Neuron (in vitro differentiated cells): ENCODE measurements around the gene KRTAP19-8.

Experiments used
- H2AFZ ChIP-seq: one replicate; pipeline ENCODE4 v1.6.1; 2013; ENCODE audit warnings: low read depth, mild to moderate bottlenecking, inconsistent platforms, low read length, moderate library complexity
- H3K27me3 ChIP-seq: one replicate; pipeline ENCODE4 v1.6.1; 2013; ENCODE audit warnings: low read length; ENCODE audit not compliant: insufficient read depth
- H3K36me3 ChIP-seq: one replicate; pipeline ENCODE4 v1.6.1; 2013; ENCODE audit warnings: low read length; ENCODE audit not compliant: insufficient read depth
- H3K4me1 ChIP-seq: one replicate; pipeline ENCODE4 v1.6.1; 2013; ENCODE audit warnings: low read length; ENCODE audit not compliant: insufficient read depth
- H3K4me3 ChIP-seq: 2 replicates; pipeline ENCODE4 v1.5.1; 2013; ENCODE audit warnings: mild to moderate bottlenecking, low read length, moderate library complexity
- H3K9me3 ChIP-seq: one replicate; pipeline ENCODE4 v1.6.1; 2013; ENCODE audit warnings: low read length

Gene KRTAP19-8

DNA sequence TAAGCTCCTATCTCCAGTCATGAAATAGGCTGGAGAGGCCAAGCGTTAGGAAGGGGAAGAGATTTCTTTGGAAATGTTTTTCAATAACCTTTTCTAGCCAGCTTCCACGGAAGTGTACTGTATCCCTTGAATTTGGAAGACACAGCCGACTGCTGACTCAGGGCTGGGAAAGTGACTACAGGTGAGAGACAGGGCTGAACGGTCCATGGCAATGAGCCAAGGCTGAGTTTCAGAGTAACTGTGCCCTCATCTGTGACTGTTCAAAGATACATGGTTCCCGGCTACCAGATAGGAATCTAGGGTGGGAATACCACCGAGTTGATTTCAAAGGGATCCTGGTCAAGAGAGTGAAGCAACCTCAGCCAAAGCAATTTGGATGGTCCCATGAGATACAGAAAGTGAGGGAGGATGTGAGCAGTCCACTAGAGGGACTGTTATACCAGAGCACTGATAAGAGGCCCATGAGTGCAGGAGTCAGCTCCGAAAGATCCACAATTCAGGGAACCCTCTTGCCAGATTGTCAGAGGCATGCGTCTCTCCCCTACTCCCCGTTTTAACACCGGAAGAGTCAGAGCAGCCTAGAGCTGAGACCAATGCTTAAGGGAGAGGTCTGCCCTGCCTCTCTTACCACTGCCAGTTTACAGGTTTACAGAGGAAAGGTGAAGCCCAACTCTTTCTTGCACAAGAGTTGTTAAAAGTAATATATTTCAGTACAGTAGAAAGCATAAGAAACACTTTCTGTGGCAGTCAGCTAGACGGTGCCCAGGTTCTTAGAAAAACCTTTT is 3.2 kb upstream of the KRTAP19-8 start:
- Histone ChIP-seq H3K4me3 (no peak overlapping the region), H2AFZ (no peak overlapping the region), H3K27me3 (no peaks in the 10 kb centered on the region), H3K4me1 (no peaks in the 10 kb centered on the region), H3K36me3 (no peaks in the 10 kb centered on the region), H3K9me3 (no peaks in the 10 kb centered on the region)

DNA sequence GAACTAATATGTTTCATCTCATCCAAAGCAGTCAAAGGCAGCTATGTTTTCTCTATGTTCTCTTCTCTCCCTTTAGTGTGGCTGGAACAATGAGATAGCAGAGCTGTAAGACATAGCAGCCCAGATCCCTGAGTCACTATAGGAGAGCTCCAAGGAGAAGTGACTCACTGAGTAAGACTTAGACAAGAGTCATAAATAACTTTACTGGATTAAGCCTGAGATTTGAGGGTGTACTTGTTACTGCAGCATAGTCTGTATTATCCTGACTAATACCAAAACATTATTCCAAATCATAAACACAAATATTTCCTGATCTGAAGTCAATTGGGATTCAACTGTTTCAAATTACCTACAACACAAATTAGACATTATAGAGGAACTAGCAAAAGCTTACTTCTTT is 3.9 kb downstream of the KRTAP19-8 start:
- Histone ChIP-seq H3K27me3 (no peaks in the 10 kb centered on the region), H3K4me1 (no peaks in the 10 kb centered on the region), H3K36me3 (no peaks in the 10 kb centered on the region), H2AFZ (no peak overlapping the region), H3K4me3 (no peak overlapping the region), H3K9me3 (no peaks in the 10 kb centered on the region)

DNA sequence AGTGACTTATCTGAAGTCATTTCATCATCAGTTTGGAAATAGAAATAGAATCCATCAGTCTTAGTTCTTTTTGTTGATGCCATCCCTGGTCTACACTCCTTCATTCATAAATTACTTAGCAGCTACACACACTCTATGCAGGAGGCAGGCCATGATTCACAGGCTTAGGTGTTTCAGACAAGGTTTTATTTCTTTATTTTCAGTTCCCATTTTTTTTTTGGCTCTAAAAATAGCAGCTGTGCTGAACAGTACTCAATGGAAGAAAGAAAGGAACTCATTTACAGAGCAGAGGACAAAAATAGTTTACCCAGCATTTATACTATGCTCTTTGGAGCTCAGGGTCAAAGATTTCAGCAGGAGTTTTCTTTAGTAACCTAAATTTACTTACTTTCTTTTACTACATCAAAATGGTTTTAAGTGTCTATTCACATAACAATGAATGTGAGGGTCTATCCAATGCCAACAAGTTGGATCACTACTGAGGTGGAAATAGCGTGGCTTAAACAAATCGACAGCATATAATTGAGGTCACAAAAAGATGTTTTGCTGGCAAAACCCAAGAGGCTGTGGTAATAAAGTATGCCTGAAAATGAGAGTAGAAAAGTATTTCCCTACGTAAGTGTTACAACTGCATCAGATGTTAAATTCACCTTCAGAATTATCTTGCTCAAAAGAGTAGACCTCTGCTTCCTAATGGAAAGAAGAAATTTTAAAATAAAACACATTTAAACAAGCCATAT is 7.7 kb downstream of the KRTAP19-8 start:
- Histone ChIP-seq H3K27me3 (no peaks in the 10 kb centered on the region), H3K36me3 (no peaks in the 10 kb centered on the region), H3K9me3 (no peaks in the 10 kb centered on the region), H3K4me1 (no peaks in the 10 kb centered on the region), H2AFZ (no peak overlapping the region), H3K4me3 (no peak overlapping the region)

DNA sequence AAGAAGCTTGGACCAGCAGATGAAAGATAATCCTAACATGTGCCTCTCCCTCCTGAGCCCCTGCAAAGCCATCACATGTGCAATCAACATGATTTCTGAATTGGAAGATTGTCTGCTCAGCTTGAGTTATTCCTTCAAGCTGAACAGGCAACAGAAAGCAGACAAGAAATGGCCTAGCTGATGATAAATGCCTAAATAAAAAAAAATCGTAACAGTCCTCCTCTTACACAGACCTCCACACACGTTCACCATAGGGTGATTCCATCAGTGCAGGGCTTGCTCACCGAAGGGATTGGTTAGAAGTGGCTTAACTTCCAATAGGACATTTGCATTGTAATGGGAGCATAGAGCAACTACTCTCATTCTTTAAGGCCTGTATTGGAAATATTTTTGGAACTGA is 14.6 kb downstream of the KRTAP19-8 start:
- no peak overlapping the region for H3K4me3 ChIP-seq
- no peaks in the 10 kb centered on the region for H3K36me3 ChIP-seq
- H2AFZ ChIP-seq, result no peak overlapping the region
- H3K27me3 ChIP-seq, result peaks cover 4% of the 10 kb centered on the region
- no peaks in the 10 kb centered on the region for H3K9me3 ChIP-seq
- no peaks in the 10 kb centered on the region for H3K4me1 ChIP-seq

DNA sequence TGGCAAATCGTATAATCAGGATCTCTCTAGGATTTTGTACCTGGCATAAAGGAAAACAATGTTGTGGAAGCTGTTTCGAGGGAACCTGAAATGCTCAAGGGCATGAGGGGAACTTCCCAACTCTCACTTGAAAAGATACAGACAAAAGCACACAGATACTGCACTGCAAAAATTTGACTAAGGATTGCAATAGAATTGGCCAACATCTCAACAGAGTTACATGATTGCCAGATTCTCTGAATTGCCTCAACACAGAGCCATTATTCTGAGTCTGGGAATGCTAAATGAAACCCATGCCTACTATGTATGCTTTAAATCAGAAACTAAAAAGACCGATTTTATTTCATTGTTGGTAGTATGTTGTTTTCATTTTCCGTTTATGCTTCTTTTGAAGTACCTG is 16.0 kb downstream of the KRTAP19-8 start:
- H3K4me3 ChIP-seq, result no peak overlapping the region
- no peak overlapping the region for H2AFZ ChIP-seq
- H3K36me3 ChIP-seq, result no peaks in the 10 kb centered on the region
- no peaks in the 10 kb centered on the region for H3K9me3 ChIP-seq
- peaks cover 4% of the 10 kb centered on the region for H3K27me3 ChIP-seq
- no peaks in the 10 kb centered on the region for H3K4me1 ChIP-seq

DNA sequence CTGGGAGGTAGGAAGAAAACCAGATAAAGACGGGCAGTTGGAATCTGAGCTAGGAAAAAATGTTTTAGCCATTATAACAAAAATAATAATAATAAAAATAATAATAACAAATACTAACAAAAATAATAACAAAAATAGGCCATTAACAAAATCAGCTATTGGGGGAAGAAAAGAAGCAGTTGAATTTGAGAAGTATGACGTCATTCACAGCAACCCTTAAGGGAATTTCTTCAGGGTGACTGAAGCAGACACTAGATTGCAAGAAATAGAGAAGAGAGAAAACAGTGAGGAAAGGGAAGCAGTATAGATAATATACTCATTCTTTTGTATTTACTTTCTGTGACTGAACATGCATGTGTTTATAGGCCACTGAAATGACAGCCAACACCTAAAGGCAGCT is 20.0 kb downstream of the KRTAP19-8 start:
- H3K9me3 ChIP-seq, result no peaks in the 10 kb centered on the region
- peaks cover 4% of the 10 kb centered on the region for H3K27me3 ChIP-seq
- no peak overlapping the region for H2AFZ ChIP-seq
- no peaks in the 10 kb centered on the region for H3K4me1 ChIP-seq
- no peak overlapping the region for H3K4me3 ChIP-seq
- H3K36me3 ChIP-seq, result no peaks in the 10 kb centered on the region

DNA sequence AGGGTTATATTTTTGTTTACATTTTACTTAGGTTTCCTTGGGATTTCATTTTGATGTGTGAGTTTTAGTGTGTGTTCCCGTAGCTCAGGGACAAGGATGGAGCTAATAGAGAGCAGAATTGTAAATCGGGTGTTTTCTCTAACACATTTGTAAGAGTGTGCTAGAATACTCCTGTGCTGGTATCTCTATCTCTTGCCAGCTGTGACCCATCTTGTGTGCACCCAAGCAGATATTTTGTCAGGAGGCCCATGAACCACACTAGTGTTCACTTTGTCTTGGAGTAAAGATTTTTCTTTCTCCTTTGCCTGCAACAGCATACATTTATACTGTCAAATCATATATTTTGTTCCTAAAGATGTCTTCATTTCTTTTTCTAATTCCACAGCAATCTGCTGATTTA is 23.4 kb downstream of the KRTAP19-8 start:
- Histone ChIP-seq H3K36me3 (no peaks in the 10 kb centered on the region), H3K4me1 (no peaks in the 10 kb centered on the region), H3K4me3 (no peak overlapping the region), H3K9me3 (no peaks in the 10 kb centered on the region), H3K27me3 (no peaks in the 10 kb centered on the region), H2AFZ (no peak overlapping the region)

DNA sequence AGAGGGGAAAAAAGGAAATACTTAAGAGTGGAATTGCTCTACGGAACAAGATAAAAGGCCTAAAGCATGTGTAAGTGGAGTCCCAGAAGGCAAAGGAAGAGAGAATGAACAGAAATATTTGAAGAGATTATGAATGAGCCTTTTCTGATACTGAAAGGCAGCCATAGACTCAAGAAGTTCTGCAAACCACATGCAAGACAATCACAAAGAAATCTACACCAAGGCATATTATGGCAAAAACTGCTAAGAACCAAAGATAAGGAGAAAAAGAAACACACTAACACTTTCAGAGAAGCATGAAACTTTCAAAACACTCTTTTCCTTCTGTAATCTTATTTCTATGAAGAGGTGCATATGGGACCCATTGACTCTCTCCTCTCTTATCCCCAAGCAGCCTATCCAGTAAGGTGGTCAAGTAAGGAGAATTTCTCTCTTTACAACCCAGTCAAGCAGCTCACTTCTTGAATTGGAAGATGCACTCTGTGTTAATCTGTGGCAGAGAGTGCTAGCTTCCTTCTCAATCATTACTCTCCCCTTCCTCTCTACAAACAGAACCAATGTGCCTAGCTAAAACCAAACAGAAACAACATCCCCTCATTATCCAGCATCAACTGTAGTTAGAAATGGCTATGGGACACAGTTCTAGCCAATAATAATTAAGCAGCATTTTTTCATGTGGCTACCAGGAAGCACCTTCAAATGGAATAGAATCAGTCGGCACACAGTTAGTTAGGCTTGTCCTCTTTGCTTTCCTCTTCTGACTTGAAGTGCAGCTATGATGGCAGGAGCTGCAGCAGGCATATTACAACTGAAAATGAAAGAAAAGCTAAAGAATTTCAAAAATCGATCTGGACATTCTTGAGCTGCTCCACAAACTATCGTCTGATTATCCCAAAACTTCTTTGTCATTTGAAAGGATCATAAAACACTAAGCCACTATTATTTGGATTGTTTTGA is 25.9 kb downstream of the KRTAP19-8 start:
- H3K9me3 ChIP-seq, result no peaks in the 10 kb centered on the region
- H2AFZ ChIP-seq, result no peak overlapping the region
- no peak overlapping the region for H3K4me3 ChIP-seq
- H3K36me3 ChIP-seq, result no peaks in the 10 kb centered on the region
- no peaks in the 10 kb centered on the region for H3K4me1 ChIP-seq
- H3K27me3 ChIP-seq, result no peaks in the 10 kb centered on the region

DNA sequence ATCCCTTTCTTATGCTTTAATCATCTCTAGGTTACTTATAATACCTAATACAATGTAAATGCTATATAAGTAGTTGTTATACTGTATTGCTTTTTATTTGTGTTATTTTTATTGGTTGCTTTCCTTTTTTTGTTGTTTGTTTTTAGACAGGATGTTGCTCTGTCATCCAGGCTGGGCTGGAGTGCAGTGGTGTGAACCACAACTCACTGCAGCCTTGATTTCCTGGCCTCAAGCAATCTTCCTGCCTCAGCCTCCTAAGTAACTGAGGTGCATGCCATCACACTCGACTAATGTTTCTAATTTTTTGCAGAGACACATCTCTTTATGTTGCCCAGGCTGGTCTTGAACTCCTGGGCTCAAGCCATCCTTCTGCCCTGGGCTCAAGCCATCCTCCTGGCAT is 26.9 kb downstream of the KRTAP19-8 start:
- H3K27me3 ChIP-seq, result no peaks in the 10 kb centered on the region
- no peaks in the 10 kb centered on the region for H3K36me3 ChIP-seq
- no peaks in the 10 kb centered on the region for H3K4me1 ChIP-seq
- H3K9me3 ChIP-seq, result no peaks in the 10 kb centered on the region
- H2AFZ ChIP-seq, result no peak overlapping the region
- no peak overlapping the region for H3K4me3 ChIP-seq

DNA sequence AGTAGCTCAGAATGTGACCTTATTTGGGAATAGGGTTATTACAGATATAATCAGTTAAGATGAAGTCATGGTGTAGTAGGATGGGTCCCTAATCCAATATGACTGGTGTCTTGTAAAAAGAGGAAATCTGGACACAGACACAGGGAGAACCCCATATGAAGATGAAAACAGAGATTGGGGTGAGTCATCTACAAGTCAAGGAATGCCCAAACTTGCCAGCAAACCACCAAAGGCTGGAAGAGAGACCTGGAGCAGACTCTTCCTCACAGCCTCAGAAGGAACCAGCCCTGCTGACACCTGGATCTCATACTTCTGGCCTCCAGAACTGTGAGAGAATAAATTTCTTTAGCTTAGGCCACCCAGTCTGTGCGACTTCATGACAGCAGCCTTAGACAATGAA is 29.9 kb downstream of the KRTAP19-8 start:
- H2AFZ ChIP-seq, result no peak overlapping the region
- no peaks in the 10 kb centered on the region for H3K36me3 ChIP-seq
- H3K4me3 ChIP-seq, result no peak overlapping the region
- H3K9me3 ChIP-seq, result no peaks in the 10 kb centered on the region
- no peaks in the 10 kb centered on the region for H3K27me3 ChIP-seq
- no peaks in the 10 kb centered on the region for H3K4me1 ChIP-seq

DNA sequence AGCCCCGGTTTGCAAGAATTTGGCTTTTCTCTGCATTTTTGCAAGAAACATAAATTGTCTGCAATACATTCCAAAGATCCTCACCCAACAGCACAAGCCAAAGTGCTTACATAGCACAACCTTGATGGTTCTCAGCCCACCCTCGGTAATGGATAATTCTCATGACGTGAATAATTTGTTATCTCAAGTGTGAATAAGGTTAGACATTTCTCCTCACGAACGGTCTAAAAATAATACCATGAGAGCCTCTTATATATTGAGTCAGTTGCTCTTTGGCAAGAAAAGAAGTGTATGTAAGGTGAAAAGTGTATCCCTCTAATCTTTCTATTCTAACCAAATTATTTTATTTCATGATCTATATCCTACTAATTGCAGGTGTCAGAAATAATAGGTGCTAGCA is 33.3 kb downstream of the KRTAP19-8 start:
- H2AFZ ChIP-seq, result no peak overlapping the region
- no peaks in the 10 kb centered on the region for H3K4me1 ChIP-seq
- no peaks in the 10 kb centered on the region for H3K9me3 ChIP-seq
- no peak overlapping the region for H3K4me3 ChIP-seq
- no peaks in the 10 kb centered on the region for H3K36me3 ChIP-seq
- H3K27me3 ChIP-seq, result no peaks in the 10 kb centered on the region

DNA sequence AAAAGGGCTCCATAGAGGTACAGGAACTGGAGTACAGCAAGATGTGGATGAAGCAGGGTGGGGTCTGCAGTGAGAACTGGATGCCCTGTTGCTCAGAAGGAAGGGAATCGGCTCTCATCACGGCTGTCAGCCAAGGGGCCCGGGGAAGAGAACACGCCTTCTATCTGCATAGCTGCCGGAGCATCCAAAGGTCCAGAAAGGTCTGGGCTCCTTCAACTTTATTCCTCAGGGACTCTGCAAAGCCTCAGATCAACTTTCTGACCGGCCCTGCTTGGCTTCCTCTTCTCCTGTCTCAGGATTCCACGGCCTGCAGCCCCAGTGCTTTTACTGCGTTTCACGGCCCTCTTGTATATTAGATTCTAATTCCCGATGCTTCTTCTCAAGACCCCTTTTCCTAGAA is 34.8 kb downstream of the KRTAP19-8 start:
- no peaks in the 10 kb centered on the region for H3K4me1 ChIP-seq
- H3K9me3 ChIP-seq, result no peaks in the 10 kb centered on the region
- H2AFZ ChIP-seq, result no peak overlapping the region
- no peak overlapping the region for H3K4me3 ChIP-seq
- H3K36me3 ChIP-seq, result no peaks in the 10 kb centered on the region
- no peaks in the 10 kb centered on the region for H3K27me3 ChIP-seq

DNA sequence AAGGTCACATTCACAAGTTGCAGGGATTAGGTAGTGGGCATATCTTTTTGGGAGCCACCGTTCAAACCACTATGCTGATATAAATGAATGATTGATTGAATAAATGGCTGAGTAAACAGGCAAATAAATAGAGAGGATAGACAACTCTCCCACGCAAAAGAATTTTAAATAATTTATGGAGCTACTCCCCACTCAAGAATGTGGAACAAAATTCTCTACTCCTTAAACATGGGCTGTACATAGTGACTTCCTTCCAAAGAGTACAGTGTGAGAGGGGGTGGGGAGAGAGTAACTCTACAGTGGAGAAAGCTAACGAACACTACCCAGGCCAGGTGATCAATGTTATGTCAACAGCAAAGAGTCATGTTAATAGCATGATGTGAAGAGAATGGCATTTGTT is 40.7 kb downstream of the KRTAP19-8 start:
- Histone ChIP-seq H3K36me3 (no peaks in the 10 kb centered on the region), H3K4me3 (no peak overlapping the region), H3K27me3 (peaks cover 6% of the 10 kb centered on the region), H3K4me1 (no peaks in the 10 kb centered on the region), H3K9me3 (no peaks in the 10 kb centered on the region), H2AFZ (no peak overlapping the region)
